GM11168 (cell line): ENCODE results near the gene RWDD1.

Experiments used
- in situ Hi-C: fragments of 300-500 bp; cut with MboI; formaldehyde crosslinking; loops from one replicate; pipeline ENCODE4 v1.12.0; 2022; ENCODE audit warnings: low sequenced_read_pairs; ENCODE audit not compliant: unreplicated experiment

The RWDD1 gene

GRCh38 chr6:116556814-116557415, 14.4 kb upstream of the RWDD1 start:
- in situ Hi-C loops, result no loop called here

- in situ Hi-C loops, result no loop called here
These were observed 13.4 kb upstream of the RWDD1 start for GRCh38 chr6:116557893-116558292.

GRCh38 chr6:116560130-116560529, 11.2 kb upstream of the RWDD1 start:
- in situ Hi-C loops, result no loop called here

GRCh38 chr6:116561377-116562018, 9.8 kb upstream of the RWDD1 start:
- in situ Hi-C loops, result no loop called here

GRCh38 chr6:116562019-116562403, 9.3 kb upstream of the RWDD1 start:
- in situ Hi-C loops, result no loop called here

GRCh38 chr6:116562614-116563013, 8.7 kb upstream of the RWDD1 start:
- in situ Hi-C loops, result no loop called here

- in situ Hi-C loops, result no loop called here
These were observed 7.5 kb upstream of the RWDD1 start for GRCh38 chr6:116563830-116564229.

GRCh38 chr6:116564311-116564710, 7.0 kb upstream of the RWDD1 start:
- in situ Hi-C loops, result no loop called here

GRCh38 chr6:116564921-116565872, 6.1 kb upstream of the RWDD1 start:
- in situ Hi-C loops, result no loop called here

- in situ Hi-C loops, result no loop called here
These were observed 3.2 kb upstream of the RWDD1 start for GRCh38 chr6:116568111-116568510.

GRCh38 chr6:116568821-116569755, 2.2 kb upstream of the RWDD1 start:
- in situ Hi-C loops, result no loop called here

GRCh38 chr6:116571683-116572000, 338 bp downstream of the RWDD1 start:
- in situ Hi-C loops, result no loop called here

- in situ Hi-C loops, result no loop called here
These were observed 858 bp downstream of the RWDD1 start for GRCh38 chr6:116572162-116572561.

GRCh38 chr6:116575227-116575626, 3.9 kb downstream of the RWDD1 start:
- in situ Hi-C loops, result no loop called here

- in situ Hi-C loops, result no loop called here
These were observed 6.2 kb downstream of the RWDD1 start for GRCh38 chr6:116577486-116577885.

GRCh38 chr6:116578335-116578734, 7.0 kb downstream of the RWDD1 start:
- in situ Hi-C loops, result no loop called here

GRCh38 chr6:116579143-116579542, 7.8 kb downstream of the RWDD1 start:
- in situ Hi-C loops, result no loop called here

GRCh38 chr6:116580198-116580597, 8.9 kb downstream of the RWDD1 start:
- in situ Hi-C loops, result no loop called here

- in situ Hi-C loops, result no loop called here
These were observed 15.0 kb downstream of the RWDD1 start for GRCh38 chr6:116586276-116586675.

- in situ Hi-C loops, result no loop called here
These were observed 15.4 kb downstream of the RWDD1 start for GRCh38 chr6:116586738-116587137.
